ENCODE data around the gene TSHZ3.

The TSHZ3 gene

GRCh38 chr19:31314849-31315629 is 34.2 kb downstream of the TSHZ3 start:
- TF ChIP-seq, protein P1, sequence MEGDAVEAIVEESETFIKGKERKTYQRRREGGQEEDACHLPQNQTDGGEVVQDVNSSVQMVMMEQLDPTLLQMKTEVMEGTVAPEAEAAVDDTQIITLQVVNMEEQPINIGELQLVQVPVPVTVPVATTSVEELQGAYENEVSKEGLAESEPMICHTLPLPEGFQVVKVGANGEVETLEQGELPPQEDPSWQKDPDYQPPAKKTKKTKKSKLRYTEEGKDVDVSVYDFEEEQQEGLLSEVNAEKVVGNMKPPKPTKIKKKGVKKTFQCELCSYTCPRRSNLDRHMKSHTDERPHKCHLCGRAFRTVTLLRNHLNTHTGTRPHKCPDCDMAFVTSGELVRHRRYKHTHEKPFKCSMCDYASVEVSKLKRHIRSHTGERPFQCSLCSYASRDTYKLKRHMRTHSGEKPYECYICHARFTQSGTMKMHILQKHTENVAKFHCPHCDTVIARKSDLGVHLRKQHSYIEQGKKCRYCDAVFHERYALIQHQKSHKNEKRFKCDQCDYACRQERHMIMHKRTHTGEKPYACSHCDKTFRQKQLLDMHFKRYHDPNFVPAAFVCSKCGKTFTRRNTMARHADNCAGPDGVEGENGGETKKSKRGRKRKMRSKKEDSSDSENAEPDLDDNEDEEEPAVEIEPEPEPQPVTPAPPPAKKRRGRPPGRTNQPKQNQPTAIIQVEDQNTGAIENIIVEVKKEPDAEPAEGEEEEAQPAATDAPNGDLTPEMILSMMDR (IDR thresholded peaks at IDR 0.05; ENCODE audit: control insufficient read depth, extremely low read depth, insufficient read depth) = peak; percentile 64
- peak; percentile 72 for DNase-seq (ENCODE audit: low read depth)

DNA sequence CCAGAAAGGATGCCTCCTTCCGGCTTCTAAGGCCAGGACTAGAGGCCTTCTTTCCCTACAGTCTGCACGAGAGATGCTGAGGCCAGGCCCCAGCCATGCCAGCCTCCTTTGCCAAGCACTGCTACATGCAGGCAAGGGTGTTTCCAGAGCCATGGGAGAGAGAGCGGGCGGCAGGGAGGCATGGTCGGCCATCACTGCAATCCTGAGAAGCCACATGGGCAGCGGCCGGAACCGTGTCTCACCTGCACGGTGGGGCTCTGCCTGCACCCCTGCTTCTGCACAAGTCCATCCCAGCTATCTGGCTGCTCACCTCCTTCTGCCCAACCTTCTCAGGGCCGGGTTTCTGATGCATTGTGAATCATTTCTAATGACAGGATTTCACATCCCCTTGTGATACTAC is 35.1 kb downstream of the TSHZ3 start:
- TF ChIP-seq, protein P1 (IDR thresholded peaks at IDR 0.05; ENCODE audit: control insufficient read depth, extremely low read depth, insufficient read depth) = no peak

More at GRCh38 chr19:31314849-31315629, 34.2 kb downstream of the TSHZ3 start:
- H3K4me3 ChIP-seq (ENCODE audit: low read depth, low read length) = no peak overlapping the region

GRCh38 chr19:31313291-31314030 is 35.8 kb downstream of the TSHZ3 start:
- no peak overlapping the region for H3K4me3 ChIP-seq (ENCODE audit: low read depth, low read length)
- TF ChIP-seq, protein P1 (IDR thresholded peaks at IDR 0.05; ENCODE audit: control insufficient read depth, extremely low read depth, insufficient read depth) = no peak
- no peak for DNase-seq (ENCODE audit: low read depth)

More for the DNA sequence above, 35.1 kb downstream of the TSHZ3 start:
- no peak overlapping the region for H3K4me3 ChIP-seq (ENCODE audit: low read depth, low read length)
- DNase-seq (ENCODE audit: low read depth) = no peak

GRCh38 chr19:31312677-31313244 is 36.5 kb downstream of the TSHZ3 start:
- TF ChIP-seq, protein P1 (IDR thresholded peaks at IDR 0.05; ENCODE audit: control insufficient read depth, extremely low read depth, insufficient read depth) = no peak
- H3K4me3 ChIP-seq (ENCODE audit: low read depth, low read length) = no peak overlapping the region
- DNase-seq (ENCODE audit: low read depth) = peak; percentile 2

- TF ChIP-seq, protein P1 (IDR thresholded peaks at IDR 0.05; ENCODE audit: control insufficient read depth, extremely low read depth, insufficient read depth) = no peak
- H3K4me3 ChIP-seq (ENCODE audit: low read depth, low read length) = no peak overlapping the region
- DNase-seq (ENCODE audit: low read depth) = no peak
These were observed 37.1 kb downstream of the TSHZ3 start for GRCh38 chr19:31312009-31312676.

DNA sequence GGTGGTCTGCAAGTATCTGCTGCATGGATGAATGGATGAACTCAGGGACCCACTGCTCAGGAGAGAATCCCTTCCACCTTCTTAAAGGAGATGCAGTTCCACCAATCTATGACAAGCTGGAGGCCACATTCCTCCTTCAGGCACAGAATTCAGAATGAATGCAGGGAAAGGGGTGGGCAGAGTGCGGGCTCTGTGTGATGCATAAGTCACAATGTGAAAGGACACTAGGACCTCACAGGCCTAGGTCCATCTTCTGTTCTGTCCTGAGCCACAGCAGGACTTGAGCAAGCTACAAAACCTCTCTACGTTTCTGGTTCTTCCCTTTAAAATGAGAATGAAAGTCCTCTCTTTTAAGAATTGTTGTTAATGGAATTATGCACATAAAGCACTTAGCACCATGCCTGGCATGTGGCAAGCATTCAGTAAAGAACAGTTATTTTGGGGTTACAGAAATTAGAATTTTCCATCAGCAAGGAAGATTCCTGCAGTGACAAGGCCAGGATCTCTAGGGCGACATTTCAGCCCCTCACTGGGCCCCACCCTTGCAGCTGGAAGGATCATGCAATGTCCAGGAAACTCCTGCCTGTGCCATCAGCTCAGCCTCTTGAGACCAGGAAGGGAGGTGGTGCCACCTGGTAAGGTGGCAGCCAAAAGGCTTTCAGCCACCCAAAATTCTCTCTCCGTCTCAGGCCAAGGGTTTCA is 38.7 kb downstream of the TSHZ3 start:
- H3K4me3 ChIP-seq (ENCODE audit: low read depth, low read length) = no peak overlapping the region
- DNase-seq (ENCODE audit: low read depth) = no peak
- TF ChIP-seq, protein P1 (IDR thresholded peaks at IDR 0.05; ENCODE audit: control insufficient read depth, extremely low read depth, insufficient read depth) = no peak
